Right kidney (tissue), 1 donor: ENCODE measurements around the gene MARCHF6.
"Not testable (repeated sequence)": the region's sequence is repeated elsewhere in the genome, so short reads cannot be mapped to it uniquely, and the experiment has no call there.

Source experiments
- DNase-seq: peaks from one replicate; pipeline ENCODE4 v3.0.0-alpha.2; 2016

MARCHF6 gene

DNA sequence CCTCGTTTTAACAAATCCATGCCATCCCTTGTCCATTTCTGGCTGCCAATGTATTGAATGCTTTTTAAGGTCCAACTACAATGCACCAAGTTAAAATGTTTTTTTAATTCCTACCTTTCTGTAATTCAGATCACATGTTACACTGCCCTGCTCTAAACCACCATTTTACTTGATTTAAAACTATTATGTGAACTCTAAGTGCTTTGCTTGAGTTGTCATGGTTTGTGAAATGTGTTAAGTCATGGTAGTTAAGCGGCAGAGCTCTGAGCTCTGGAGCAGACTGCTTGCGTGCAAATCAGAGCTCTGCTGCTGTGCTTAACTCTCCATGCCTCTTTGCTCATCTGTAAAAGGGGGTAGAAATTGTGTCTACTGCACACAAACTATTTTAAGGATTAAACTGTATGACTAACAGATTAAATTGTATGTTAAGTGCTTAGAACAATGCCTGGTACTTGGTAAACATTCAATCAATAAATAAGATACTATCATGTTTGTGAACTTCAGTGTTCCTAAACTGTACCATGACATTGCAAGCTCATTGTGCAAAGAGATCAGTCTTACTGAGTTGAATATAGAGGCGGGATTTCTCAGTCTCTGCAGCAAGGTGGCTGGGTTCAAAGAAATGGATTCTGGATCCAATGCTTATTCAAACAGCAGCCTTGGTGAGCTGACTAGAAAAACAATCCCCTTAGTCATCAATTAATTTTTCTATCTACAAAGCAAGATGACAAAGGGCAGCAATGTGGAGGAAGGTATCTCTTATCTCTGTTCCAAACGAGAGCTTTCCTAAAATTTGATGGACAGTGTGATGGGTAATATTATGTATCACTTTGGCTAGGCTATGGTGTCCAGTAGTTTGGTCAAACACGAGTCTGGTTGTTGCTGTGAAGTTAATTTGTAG is 29.7 kb upstream of the MARCHF6 start:
- DNase-seq, result no peak

DNA sequence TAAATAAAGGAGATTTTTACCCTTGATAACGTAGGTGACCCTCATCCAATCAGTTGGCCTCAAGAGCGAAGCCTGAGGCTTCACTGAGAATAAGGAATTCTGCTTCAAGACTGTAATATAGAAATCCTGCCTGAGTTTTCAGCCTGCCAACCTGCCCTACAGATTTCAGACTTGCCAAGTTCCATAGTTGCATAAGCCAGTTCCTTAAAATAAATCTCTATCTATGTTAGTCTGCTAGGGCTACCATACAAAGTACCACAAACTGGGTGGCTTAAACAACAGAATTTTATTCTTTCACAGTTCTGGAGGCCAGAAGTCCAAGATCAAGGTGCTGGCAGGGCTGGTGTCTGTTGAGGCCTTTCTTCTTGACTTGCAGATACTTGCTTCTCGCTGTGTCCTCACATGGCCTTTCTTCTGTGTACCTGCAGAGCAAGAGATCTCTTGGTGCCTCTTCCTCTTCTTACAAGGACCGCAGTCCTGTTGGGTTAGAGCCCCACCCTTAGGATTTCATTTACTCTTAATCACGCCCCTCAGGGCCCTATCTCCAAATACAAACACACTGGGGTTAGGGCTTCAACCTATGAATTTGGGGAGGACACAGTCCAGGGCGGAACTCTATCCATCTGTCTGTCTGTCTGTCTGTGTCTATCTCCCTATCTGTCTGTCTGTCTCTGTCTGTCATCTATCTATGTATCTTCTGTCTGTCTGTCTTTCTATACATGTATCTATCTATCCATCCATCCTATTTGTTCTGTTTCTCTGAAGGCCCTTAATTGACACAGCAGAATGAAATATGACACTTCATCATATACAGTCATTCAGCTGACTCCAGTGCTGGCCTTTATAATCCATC is 28.8 kb upstream of the MARCHF6 start:
- no peak for DNase-seq

GRCh38 chr5:10328323-10328722 is 25.2 kb upstream of the MARCHF6 start:
- DNase-seq, result no peak

DNA sequence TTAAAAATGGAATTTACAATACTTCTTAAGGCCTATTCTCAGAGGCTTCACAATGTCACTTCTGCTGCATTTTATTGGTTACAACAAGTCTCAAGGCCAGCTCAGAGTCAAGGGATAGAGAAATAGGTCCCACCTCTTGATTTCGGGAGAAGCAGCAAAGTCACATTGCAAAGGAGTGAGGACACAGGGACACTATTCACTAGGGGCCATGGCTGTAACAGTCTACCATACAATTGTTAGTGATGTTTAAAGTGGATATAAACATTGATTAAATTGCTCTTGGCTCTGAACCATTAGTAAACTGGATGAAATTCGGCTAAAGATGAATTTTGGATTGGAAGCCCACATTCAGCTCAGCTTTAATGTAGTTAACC is 24.1 kb upstream of the MARCHF6 start:
- no peak for DNase-seq

GRCh38 chr5:10329820-10330481 is 23.5 kb upstream of the MARCHF6 start:
- no peak for DNase-seq

GRCh38 chr5:10330511-10331230 is 22.8 kb upstream of the MARCHF6 start:
- no peak for DNase-seq

- DNase-seq, result peak; percentile 51
Observed at GRCh38 chr5:10331341-10331796, 22.1 kb upstream of the MARCHF6 start.

DNA sequence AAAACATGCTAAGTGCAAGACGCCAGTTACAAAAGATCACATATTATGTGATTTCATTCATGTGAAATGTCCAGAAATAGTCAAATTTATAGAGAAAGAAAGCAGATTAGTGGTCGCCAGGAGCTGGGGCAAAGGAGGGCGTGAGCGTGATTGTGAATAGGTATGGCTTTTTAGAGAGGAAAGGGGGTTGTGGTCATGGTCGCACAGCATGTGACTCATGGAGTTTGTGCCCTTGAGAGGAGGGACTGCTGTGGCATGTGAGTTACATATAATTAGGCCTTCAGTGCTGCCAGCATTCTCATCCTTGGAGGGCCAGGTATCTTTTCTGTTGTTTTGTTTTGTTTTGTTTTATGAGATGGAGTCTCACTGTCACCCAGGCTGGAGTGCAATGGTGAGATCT is 21.2 kb upstream of the MARCHF6 start:
- DNase-seq, result no peak

GRCh38 chr5:10333154-10334006 is 20.1 kb upstream of the MARCHF6 start:
- DNase-seq, result peak; percentile 78

DNA sequence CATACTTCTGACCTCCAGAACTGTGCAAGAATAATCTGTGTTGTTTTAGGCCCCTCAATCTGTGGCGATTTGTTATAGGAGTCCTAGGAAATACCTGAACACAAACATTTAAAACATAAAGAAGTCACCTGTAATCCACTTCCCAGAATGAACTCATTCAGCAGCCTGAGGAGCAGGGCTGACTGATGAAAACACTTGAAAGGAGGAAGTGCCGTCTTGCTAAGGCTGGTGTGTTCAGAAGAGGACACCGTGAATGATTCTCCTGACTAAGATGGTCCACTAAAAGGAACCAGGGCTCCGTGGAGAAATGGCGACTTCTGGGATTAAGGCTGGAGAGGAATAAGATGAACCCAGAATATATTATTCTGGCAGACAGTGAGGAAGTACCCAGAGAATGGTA is 18.7 kb upstream of the MARCHF6 start:
- no peak for DNase-seq

- no peak for DNase-seq
Observed at GRCh38 chr5:10335711-10336470, 17.6 kb upstream of the MARCHF6 start.

DNA sequence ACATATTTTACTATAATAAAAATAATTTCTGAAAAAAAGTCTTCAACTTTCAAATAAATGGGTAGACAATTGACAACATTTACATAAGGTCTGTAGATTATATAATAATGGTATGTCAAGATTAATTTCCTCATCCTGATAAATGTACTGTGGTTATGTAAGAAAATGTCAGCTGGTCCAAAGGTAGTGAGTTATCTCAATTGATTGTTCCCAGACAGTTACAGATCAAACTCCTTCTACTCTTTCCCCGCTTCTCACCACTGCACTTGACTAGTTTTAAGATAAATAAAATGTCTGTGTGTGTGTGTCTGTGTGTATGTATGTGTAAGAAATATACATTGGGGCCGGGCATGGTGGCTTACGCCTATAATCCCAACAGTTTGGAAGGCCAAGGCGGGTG is 16.4 kb upstream of the MARCHF6 start:
- no peak for DNase-seq

DNA sequence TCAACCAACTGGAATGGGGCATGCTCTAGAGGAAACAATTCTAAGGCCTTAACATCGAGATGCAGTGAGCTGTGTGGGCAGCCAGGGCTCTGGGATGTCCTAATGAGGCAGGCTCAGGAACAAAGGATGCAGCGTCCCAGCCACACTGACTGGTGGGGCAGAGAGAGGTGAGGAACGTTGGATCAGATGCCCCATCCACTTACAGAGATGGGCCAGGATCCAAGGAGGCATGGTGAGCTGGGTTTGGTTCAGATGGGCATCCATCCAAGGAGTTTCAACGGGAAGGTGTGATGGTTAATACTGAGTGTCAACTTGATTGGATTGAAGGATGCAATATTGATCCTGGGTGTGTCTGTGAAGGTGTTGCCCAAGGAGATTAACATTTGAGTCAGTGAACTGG is 15.5 kb upstream of the MARCHF6 start:
- DNase-seq, result no peak

- DNase-seq, result no peak
Observed at GRCh38 chr5:10338686-10339057, 14.8 kb upstream of the MARCHF6 start.

DNA sequence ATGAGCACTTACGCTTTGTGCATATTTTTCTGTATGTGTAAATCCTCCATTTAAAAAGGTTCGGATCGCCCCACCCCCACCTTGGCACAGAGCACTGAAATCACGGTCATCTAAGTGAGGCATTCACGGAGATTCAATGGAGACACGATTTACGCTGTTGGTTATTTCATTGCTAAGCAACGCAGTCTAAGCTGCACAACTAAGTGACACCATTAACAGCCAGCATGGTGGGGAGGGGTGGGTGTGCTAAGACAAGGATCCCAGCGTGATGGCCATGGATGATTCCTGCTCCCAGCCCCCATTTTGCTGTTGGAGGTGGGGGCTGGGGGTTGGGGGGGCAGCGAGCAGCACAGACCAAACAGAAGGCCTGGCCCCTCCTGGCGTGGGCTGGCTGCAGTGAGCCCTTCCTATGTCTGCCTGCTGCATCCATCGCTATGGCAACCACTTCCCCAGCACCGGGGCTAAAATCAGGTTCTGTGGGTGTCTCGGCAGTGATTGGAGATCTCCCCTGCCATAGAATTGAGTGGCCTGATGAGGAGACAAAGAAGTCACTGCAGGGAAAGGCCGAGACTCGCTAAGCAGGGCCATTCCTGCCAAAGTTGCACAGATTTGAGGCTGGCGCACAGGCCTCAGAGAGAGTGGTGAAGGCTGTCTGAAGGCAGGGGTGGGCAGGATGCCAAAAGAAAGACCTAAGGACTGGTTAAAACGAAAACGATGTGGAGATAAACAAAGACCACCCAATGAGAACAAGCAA is 14.3 kb upstream of the MARCHF6 start:
- no peak for DNase-seq

GRCh38 chr5:10339958-10340357 is 13.5 kb upstream of the MARCHF6 start:
- no peak for DNase-seq

GRCh38 chr5:10343486-10343885 is 10.0 kb upstream of the MARCHF6 start:
- no peak for DNase-seq

DNA sequence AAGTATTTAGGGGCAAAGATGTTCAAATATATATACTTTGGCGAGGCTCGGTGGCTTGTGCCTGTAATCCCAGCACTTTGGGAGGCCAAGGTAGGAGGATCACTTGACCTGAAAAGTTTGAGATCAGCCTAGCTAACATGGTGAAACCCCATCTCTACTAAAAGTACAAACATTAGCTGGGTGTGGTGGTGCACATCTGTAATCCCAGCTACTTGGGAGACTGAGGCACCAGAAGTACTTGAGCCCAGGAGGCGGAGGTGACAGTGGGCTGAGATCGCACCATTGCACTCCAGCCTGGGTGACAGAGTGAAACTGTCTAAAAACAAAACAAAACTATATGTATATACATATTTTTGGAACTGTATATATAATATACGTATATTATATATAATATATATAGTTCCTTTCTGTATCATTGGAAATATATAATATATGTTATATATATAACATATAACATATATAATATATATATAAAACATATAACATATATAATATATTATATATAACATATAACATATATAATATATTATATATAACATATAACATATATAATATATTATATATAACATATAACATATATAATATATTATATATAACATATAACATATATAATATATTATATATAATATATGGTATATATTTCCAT is 8.9 kb upstream of the MARCHF6 start:
- DNase-seq, result not testable (repeated sequence)

GRCh38 chr5:10348258-10348657 is 5.2 kb upstream of the MARCHF6 start:
- DNase-seq, result no peak
